GM04504 (cell line): ENCODE data around the gene WNT3A.

Source experiments
- DNase-seq: peaks from one replicate; pipeline ENCODE4 v3.0.0-alpha.2; 2012; ENCODE audit warnings: low read depth

Gene WNT3A

DNA sequence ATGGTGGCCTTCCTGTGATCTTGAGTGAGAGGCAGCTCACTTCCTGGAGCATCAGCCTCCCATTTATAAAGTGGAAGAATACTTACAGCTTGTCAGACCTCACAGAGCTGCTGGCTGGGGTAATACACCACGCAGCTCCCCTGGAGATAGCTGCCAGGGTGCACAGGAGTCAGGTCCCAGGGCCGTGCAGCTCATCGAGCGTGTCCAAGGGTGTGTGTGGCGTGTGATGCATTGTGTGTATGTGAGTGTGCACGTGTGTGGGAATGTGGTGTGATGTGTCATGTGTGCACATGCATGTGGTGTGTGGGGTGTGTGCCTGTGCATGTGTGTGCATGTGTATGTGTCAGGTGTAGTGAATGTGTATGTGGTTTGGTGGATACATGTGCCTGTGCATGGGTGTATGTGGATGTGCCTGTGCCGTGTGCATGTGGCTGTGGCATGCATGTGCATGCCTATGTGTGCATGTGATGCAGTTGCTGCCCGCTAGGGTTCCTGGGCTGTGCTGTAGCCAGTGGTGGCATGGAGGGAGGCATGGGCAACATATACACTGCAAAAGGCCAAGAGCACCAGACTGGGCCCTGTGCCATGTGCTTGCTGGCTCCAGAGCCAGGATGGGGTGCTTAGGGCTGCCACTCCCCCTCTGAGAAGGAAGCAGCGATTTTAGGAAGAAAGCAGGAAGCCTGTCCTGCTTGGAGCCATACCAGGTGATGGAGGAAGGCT lies 24.6 kb downstream of the WNT3A start:
- no peak for DNase-seq

DNA sequence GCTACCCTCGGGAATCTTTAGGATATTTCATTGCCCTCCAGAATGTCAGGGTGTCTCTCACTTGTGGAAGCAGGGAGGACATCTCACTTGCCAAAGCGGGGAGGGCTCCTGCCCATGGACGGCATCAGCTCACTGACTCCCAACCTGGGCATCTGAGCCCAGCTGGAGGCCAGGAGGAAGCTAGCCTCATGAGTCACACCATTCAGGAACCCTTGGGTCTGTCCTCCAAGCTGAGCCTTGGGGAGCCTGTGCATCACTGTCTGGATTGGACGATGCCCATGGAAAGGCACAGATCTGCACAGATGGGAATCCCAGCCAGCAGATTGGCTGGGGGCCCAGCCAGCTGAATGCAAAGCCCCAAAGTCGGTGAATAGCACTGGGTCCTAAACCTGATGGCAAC lies 25.2 kb downstream of the WNT3A start:
- no peak for DNase-seq

DNA sequence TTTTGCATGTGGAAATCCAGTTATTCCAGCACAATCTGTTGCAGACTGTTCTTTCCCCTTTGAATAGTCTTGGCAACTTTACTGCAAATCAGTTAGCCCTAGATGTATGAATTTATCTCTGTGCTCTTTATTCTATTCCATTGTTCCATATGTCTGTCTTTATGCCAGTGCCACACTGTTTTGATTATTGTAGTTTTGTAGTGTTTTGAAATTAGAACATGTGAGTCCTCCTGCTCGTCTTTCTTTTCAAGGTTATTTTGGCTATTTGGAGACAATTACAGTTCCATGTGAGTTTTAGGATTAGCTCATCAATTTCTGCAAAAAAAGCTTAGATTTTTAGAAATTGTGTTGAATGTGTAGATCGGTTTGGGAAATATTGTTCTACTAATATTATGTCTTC lies 26.6 kb downstream of the WNT3A start:
- no peak for DNase-seq

DNA sequence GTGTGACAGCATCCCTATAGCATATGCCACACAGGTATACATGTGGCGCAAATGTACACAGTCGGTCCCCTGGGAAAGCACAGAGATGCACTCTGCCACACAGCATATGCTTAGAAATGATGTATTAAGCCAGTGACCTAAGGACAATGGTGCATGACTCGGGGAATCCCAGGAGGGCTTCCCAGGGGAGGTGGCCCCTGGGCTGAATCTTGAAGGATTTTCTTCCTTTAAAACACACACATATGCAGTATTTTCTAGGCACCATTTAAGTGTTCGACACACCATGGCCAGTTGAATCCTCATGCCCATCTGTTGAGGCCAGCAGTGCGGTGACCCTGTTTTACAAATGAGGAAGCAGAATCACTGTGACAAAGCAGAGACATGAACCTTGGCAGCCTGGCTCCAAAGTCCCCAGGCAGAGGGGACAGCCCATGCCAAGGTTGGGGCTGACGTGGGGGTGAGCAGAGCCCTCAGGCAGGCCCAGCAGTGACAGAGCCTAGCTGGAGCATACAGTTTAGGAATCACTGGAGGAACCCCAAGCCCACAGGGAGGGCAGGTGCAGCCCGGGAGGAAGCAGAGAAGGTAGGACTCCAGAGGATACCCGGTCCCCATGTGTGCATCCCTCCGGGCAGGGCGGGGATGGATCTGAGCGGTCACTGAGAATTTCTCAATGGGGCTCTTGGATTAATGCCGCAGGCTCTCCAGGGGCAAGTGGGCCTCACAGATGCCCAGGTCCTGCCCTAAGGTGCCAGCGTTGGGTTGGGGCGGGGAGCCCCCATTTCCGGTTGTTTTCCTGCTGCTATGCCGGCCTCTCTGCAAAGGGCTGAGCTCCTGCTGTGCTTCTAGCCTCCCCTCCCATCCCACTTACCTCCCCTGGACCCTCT lies 28.4 kb downstream of the WNT3A start:
- DNase-seq: no peak

DNA sequence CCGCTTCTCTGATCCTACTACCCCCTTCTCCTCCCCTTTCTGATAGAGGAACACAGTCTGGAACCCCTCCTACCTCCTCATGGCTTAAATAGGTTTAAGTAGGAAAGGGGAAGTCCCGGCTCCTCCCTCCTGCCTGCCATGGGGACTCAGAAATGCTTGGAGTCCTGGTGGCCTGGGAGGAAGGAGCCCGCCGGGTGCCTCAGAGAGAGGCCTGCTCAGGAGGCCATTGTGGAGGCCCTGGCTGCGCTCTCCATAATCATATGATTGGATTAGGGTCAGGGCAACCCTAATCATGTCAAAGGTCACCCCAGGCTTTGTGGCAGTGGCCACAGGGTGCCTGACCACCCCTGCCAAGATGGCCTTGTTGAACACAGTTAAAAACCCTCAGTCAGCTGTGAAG lies 29.0 kb downstream of the WNT3A start:
- DNase-seq: no peak

DNA sequence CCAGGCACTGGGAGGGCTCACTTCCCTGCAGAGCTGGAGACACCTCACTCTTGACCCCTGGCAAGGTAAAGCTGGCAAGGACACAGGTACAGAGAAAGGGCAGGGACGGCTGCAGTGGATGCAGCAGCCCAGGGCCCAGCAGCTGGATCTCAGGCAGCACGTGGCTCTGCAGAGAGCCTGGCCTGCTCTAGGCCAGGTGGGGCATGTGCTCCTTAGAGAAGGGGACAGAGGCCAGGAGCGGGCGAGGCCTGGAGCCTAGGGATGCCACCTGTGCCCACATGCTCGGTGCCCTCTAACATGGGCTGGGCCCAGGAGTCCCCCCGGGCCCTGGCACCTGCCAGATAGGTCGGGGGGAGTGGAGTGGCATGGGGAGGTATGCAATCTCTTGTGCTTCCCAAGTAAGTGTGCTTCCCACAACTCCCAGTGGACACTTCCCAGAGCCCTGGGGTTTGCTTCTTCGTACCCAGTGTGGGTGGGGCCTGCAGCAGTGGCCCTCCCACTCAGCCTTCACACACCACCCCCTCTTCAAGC lies 30.0 kb downstream of the WNT3A start:
- DNase-seq: no peak

DNA sequence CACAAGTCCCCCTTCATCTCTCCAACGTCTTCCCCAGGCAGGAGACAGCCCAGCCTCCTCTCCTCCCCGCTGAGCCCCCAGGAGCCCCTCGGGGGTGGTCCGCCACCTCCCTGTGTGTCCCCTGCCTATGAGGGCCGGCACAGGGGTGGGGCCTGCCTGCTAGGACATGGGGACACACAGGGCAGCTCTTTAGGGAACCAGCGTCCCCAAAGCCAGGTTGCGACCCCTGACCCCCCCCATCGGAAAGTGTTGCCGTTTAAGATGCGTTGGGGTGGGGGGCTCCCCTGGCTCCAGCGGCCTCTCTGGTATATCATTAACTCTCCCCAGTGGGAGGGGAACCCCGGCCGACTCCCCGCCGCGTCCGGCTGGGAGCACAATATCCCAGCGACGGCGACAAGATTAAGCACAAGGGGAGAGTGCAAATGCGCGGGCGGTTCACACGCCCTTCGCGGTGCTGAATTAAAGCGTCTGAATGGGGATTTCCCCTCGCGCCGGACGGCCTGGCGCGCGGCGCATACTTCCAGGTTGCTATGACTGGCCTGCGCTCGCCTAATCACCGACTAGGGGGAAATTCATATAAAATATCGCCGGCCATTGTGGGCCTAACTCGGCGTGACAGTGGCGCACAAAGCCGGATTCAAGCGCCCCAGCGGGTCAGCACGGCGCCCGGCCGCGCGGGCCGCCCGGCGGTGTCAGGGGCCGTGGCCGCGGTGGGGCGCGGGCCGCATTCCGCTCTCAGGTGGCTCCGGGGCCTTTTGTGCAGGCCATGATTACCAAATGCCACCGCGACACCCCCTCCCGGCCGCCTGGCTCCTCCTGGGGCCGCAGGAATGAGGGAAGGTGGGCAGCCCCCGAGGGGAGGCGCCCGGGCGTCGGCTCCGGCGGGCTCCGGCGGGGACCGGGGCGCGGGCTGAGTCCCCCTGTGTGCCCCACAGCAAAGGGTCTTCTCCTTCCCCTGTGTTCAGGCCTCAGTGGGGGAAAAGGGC lies 30.9 kb downstream of the WNT3A start:
- DNase-seq: no peak

DNA sequence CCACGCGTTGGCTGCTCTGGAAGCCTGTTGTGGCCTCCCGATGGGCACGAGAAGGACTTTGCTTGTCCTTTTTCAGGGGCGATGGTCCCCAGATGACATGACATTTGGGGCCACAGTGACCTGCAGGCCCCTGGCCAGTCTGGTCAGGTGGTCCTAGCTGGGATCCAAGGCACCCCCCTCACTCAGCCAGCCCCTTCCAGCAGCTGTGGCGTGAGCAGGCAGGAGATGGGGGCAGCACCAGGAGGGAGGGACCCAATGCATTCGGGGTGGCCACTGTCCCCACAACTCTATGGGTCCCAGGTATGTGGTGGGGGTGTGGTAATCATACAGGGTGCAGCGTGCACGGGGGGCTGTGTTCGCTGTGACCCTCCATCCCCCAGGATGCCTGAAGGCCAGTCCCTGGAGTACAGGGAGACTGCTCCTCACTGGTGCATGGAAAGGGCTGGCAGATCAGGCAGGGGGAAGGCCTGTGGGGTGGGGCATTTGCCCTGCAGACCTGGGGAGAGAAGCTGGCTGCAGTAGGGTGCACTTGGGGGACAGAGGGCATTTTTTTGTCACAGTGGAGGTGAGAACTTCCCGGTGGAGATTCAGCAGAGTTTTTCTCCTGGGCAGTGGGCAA lies 31.7 kb downstream of the WNT3A start:
- DNase-seq: no peak

DNA sequence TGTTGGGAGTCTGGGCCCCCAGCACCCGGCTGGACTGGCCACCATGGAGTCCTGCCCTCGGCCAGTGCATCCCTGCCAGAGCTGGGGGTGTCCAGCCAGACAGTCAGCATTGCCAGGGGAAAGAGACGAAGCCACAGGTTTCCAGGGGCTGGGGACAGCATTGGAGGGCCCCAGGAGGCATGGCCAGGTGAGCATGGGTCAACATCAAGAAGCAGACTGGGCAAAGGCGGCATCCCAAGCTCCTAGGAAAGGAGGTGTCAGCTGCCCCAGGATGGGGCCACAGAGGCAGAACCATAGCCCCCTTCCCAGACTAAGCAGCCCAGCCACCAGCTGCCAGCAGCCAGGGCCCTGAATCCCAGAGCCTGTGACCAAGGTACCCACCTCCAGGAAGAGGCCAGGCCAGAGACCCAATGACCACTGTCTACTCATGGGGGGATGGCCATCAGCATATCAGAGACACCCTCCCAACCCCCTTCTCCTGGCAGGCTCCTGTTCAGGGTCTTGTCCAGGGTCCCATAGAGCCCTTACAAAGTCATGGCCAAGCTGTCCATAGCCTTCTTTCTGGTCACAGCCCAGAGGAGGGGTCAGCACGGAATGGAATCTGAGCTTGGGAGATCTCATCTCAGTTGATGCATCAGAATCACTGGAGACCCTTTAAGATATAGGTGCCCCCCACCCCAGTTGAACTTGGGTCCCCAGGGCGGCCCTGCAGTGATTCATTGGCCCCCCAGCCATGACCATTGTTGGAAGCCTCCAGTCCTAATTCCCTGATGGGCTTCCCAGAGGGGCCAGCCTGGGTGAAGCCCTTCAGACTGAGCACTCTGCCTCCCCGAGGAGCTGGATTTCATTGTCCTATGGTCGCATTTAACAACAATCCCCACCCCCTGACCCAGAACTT lies 32.5 kb downstream of the WNT3A start:
- no peak for DNase-seq

DNA sequence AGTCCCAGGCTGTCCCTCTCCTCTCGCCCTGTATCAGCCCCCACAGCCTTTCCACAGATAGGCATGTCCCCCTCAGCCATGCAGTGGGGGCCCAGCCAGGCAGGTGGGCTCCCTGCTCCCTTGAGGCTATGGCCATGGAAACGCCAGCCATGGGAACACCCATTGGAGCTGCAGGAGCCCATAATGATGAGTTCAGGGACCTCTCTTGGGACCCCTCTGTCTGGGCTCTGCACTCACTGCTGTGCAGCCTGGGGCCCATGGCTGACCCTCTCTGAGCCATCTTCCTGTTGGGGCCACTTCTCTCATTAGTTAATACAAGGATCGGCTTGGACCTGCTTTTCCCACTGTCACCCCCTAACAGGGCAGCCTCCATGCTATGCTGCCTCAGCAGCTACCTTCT lies 33.2 kb downstream of the WNT3A start:
- DNase-seq: no peak

DNA sequence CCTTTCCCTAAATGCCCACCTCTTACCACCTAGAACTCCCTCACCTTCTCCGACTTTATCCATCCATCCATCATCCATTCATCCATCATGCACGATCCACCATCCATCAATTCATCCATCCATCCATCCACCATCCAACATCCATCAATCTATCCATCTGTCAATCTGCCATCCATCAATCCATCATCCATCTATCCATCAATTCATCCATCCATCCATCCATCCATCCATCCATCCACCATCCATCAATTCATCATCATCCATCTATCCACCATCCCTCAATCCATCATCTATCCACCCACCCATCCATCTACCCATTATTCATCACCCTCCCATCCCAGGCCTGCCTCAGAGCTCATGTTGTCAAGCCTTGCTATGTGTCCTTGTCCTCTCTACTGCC lies 34.5 kb downstream of the WNT3A start:
- no peak for DNase-seq

DNA sequence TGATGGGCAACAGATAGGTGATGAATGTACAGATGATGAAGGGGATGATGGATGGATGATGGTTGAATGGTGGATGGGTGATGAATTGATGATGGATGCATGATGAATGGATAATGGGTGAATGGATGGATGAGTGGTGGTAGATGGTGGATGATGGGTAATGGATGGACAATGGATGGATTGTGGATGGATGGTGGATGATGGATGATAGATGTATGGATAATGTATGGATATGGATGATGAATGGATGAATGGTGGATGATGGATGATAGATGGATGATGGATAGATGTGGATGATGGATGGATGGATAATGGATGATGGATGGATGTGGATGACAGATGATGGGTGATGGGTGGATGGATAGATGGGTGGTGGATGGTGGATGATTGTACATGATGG lies 35.7 kb downstream of the WNT3A start:
- DNase-seq: no peak

DNA sequence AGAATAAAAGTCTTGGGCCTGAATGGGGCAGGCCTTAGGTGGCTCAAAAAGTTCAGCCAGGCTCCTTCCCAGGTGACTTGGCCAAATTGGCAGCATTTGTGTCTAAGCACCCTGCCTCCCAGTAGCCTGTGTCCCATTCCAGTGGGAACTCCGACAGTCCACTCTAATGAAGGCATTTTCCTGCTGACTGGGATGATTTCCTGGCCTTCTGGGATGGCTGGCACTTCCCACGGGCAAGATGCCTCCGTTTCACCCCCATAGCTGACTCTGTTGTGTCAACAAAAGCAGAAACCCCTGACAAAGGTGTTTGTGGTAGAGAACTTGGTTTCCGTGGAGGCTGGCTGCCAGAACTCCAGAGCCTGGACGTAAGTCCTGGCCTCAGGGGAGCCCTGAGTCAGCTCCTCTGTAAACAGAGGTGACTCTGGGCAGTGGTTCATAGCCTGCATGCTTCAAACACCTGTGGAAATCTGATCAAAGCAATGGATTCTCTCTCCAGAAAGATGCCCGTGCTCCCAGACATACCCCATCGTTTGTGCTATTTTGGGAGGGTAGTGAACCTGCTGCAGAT lies 36.6 kb downstream of the WNT3A start:
- no peak for DNase-seq

DNA sequence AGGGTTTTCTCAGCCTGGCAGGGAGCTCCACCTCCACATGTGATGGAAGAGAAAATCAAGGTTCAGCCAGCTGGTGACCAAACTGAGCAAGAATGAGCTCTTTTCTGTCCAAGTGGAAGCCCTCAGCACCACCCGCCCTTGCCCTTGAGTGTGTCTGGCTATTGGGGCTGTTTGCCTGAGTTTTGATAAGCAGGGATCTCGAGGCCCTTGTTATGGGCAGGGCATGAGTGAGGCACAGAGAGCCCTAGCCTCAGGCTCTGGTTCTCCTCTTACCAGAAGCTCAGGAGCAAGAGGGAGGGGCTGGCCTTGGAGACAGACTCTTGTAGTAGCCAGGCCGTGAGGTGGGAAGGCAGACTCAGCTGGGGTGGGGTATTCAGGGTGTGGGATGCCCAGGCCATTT lies 38.2 kb downstream of the WNT3A start:
- no peak for DNase-seq

DNA sequence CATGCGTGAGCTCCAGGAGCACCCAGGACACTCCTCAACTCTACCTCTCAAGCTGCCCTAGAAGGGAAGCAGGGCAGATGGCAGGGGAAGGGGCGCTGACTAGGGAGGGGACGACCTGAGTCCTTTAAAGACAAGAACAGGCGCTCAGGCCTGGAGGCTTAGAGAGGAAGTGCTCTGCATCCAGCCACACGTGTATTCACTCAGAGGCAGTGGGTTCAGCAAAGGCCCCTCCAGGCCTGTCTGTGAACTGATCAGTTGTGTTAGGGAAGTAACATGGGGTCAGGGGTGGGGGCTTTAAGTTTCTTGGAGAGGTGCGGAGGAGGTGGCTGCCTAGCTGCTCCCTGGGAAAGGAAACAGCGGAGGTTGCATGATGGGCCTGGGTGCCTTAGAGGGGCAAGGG lies 38.6 kb downstream of the WNT3A start:
- no peak for DNase-seq

DNA sequence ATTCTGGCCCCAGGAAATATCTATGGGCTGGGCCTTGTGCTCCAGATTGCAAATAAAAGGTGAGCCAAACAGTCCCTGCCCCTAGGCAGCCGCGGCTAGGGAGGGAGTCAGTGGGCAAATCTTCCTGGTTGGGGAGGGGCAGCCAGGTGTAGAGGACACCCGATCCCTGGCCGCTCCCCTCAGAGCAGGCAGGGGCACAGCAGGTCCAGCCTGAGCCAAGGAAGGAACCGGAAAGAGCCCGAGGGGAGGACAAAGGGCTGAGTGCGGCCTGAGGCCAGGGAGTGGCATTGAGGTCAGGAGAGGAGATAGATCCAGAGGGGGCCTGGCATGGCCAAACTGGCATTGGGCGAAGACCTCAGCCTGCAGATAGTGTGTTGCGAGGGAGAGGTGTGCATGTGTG lies 39.1 kb downstream of the WNT3A start:
- DNase-seq: no peak

DNA sequence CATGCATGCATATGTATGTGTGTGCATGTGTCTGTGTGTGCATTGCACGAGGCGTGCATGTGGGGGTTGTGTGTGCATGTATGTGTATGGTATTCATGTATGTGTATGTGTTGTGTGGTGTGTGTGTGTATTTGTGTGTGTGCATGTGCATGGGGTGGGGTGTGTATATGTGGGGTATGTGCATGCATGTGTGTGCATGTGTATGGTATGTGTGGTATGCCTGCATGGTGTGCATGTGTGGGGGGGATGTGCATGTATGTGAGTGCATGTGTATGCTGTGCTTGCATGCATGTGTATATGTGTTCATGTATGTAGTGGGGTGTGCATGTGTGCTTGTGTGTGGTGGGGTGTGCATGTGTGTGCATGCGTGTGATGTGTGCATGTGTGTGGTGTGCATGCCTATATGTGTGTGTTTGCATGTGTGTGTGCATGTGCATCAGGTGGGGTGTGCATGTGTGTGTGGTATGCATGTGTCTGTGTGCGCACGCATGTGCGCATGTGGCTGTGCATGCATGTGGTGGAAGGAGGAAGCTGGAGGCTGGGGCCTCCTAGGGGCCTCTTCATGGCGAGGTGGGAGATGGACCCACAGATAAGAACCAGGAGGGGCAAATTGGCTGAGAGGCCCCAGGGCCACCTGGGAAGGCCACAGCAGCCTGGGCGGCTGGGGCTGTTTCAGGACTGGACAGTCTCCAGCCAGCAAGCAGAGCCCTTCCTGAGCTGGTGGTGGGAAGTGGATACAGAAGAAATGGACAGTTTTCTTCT lies 39.8 kb downstream of the WNT3A start:
- DNase-seq: no peak

DNA sequence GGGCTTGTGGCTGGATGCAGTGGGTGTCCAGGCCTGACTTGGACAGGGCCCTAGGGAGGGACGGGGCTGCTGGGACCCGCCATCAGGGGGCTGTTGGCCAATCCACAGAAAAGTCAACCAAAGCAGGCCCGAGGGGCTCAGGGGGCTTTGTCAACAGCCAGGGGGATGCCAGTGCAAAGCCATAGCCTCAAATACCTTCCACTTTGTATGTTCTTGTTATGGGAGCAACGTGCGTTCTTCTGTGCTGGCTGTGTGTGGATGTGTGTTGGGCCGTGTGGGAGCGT lies 40.3 kb downstream of the WNT3A start:
- no peak for DNase-seq

DNA sequence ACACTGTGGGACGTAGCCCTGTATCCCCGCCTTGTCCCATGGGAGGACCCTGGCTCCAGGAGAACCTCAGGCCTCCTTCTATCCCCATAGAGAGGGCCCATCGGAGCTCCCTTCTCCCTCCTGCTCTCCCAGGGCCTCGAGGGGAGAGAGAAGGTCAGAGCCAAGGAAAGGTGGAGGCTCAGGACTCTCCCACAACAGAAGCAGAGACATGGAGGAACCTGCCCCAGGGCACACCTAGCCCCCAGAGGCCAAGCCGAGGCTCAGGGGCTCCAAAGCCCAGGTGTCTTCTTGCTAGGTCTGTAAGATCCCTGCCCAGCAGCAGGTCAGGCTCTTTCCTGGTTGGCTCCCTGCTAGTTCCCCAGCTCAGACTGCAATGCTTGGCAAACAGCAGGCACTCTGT lies 41.3 kb downstream of the WNT3A start:
- no peak for DNase-seq
